K562 (cell line): Measurements from ENCODE around the gene ZC3H18. TPM values are rescaled to one million over a fixed set of nuclear protein-coding genes. Genes with fewer than 3 reads are reported as not detected.

Source experiments
- ATAC-seq: fragments of 200-7000 bp; cut with Tn5 transposase; 3 replicates; pipeline ENCODE4 v1.9.1; 2020; ENCODE audit warnings: moderate library complexity
- BruUV-seq: library from RNA; stranded (reverse); fragments of 400-500 nt; replicated peaks from 2 replicates; lab custom pipeline; 2021; lab: Mats Ljungman, UMichigan
- CTCF ChIA-PET: fragments of 300-600 bp; formaldehyde crosslinking; extraction: SDS; loops from one replicate; lab custom pipeline; 2021; ENCODE audit warnings: low intra/inter-chr PET ratio; lab: Yijun Ruan, JAX
- POLR2A ChIA-PET: fragments of 300-600, 350-650 bp; sonication (Branson Sonifier 250); formaldehyde crosslinking; extraction: SDS; loops from one replicate; lab custom pipeline; 2021; ENCODE audit warnings: antibody characterized with exemption, inconsistent platforms; lab: Yijun Ruan, JAX
- DNase-seq, 4 experiments: peaks; one replicate each; pipeline versions ENCODE4 v3.0.0 to v3.0.0-alpha.2; 2011 to 2018; ENCODE audit warnings: low spot score in 3 of 4, mixed read lengths in 3 of 4; ENCODE audit errors: extremely low read depth in 1 of 4
- FAIRE-seq: peaks from 2 replicates; lab custom pipeline; 2011; peaks lifted over from hg19 to GRCh38; lab: Jason Lieb, UNC
- H2AFZ ChIP-seq: 2 replicates; pipeline ENCODE4 v1.6.0; 2011; ENCODE audit warnings: low read depth, low read length, control low read depth, inconsistent platforms
- H3K27ac ChIP-seq: fragments of 200-600 bp; 3 replicates; pipeline ENCODE4 v1.8.0; 2011; ENCODE audit warnings: low read depth, mild to moderate bottlenecking, control low read depth, inconsistent platforms, low read length, moderate library complexity, mixed read lengths; ENCODE audit errors: extremely low read depth
- H3K27me3 ChIP-seq, 2 experiments: fragments of 300-600 bp in 1 of 2; 2 replicates in 1 of 2; 3 replicates in 1 of 2; pipeline versions ENCODE4 v1.6.0 to v1.8.0; 2011; ENCODE audit warnings: inconsistent platforms in 2 of 2, low read length in 2 of 2, mild to moderate bottlenecking in 1 of 2, mixed read lengths in 1 of 2, moderate library complexity in 1 of 2; ENCODE audit not compliant: control insufficient read depth in 2 of 2, insufficient read depth in 2 of 2
- H3K36me3 ChIP-seq: fragments of 300-600 bp; 3 replicates; pipeline ENCODE4 v1.8.0; 2011; ENCODE audit warnings: mild to moderate bottlenecking, low read length, inconsistent platforms; ENCODE audit not compliant: control insufficient read depth, insufficient read depth
- H3K4me1 ChIP-seq, 2 experiments: fragments of 200-600 bp in 1 of 2; replicated peaks in 1 of 2; 2 replicates in 1 of 2; 3 replicates in 1 of 2; pipeline versions ENCODE4 v1.5.1 to v1.8.0; 2011; ENCODE audit warnings: inconsistent platforms in 2 of 2, low read length in 2 of 2, mild to moderate bottlenecking in 1 of 2, mixed read lengths in 1 of 2, moderate library complexity in 1 of 2; ENCODE audit not compliant: control insufficient read depth in 2 of 2, insufficient read depth in 2 of 2
- H3K4me2 ChIP-seq: 2 replicates; pipeline ENCODE4 v1.6.1; 2011; ENCODE audit warnings: low read length, control low read depth, inconsistent platforms, mixed read lengths; ENCODE audit not compliant: insufficient read depth
- H3K4me3 ChIP-seq: fragments of 200-600 bp; sonication (generic), shearing (Covaris generic); 2 replicates; pipeline ENCODE4 v1.5.1; 2016; ENCODE audit warnings: control low read depth, inconsistent platforms
- H3K79me2 ChIP-seq: fragments of 200-600 bp; 3 replicates; pipeline ENCODE4 v1.8.0; 2011; ENCODE audit warnings: low read length, inconsistent platforms; ENCODE audit not compliant: control insufficient read depth, insufficient read depth
- H3K9ac ChIP-seq, 2 experiments: 2 replicates each; pipeline versions ENCODE4 v1.6.0 to v1.6.1; 2011; ENCODE audit warnings: low read depth in 2 of 2, low read length in 2 of 2, control low read depth in 1 of 2, inconsistent platforms in 1 of 2, mild to moderate bottlenecking in 1 of 2, mixed read lengths in 1 of 2; ENCODE audit not compliant: insufficient read depth in 1 of 2
- H3K9me1 ChIP-seq: one replicate; pipeline ENCODE4 v1.6.0; 2011; ENCODE audit warnings: inconsistent platforms, mild to moderate bottlenecking, low read length, moderate library complexity; ENCODE audit not compliant: control insufficient read depth, insufficient read depth
- H3K9me3 ChIP-seq: replicated peaks from 2 replicates; pipeline ENCODE4 v1.5.1; 2011; ENCODE audit warnings: low read depth, low read length, inconsistent platforms; ENCODE audit not compliant: control insufficient read depth, insufficient read depth
- H4K20me1 ChIP-seq: replicated peaks from 2 replicates; pipeline ENCODE4 v1.6.1; 2011; ENCODE audit warnings: low read length, inconsistent platforms, mixed read lengths; ENCODE audit not compliant: control insufficient read depth, insufficient read depth
- CREM ChIP-seq: IDR thresholded peaks from 2 replicates; pipeline ENCODE4 v1.6.1; 2014; ENCODE audit warnings: antibody characterized with exemption, low read depth
- CTCF ChIP-seq, 3 experiments: IDR thresholded peaks in 2 of 3; conservative IDR thresholded peaks in 1 of 3; 2 replicates each; pipeline ENCODE4 v1.5.1; 2011 to 2012; ENCODE audit warnings: low read length in 3 of 3, mild to moderate bottlenecking in 3 of 3, control low read depth in 2 of 3, improper control_type of control experiment in 1 of 3, inconsistent platforms in 1 of 3, low read depth in 1 of 3, mixed read lengths in 1 of 3, moderate library complexity in 1 of 3; ENCODE audit not compliant: insufficient read depth in 2 of 3
- DDX20 ChIP-seq: fragments of 450-650 bp; IDR thresholded peaks from 2 replicates; pipeline ENCODE4 v1.6.1; 2016; ENCODE audit warnings: missing genetic modification characterization, low read depth, mild to moderate bottlenecking, missing compliant biosample characterization, moderate library complexity
- HMBOX1 ChIP-seq: sonication (generic); IDR thresholded peaks from 2 replicates; pipeline ENCODE4 v1.6.1; 2016
- HMG20A ChIP-seq: fragments of 450-650 bp; formaldehyde crosslinking; conservative IDR thresholded peaks from 2 replicates; pipeline ENCODE4 v1.4.0; 2020; ENCODE audit warnings: mild to moderate bottlenecking, mixed read lengths
- KDM2B ChIP-seq: fragments of 250-450 bp; sonication (Bioruptor Pico); IDR thresholded peaks from 2 replicates; pipeline ENCODE4 v1.8.0; 2021; ENCODE audit warnings: mild to moderate bottlenecking, moderate library complexity
- MEIS2 ChIP-seq: fragments of 450-650 bp; IDR thresholded peaks from 2 replicates; pipeline ENCODE4 v1.6.1; 2014; ENCODE audit warnings: mild to moderate bottlenecking; ENCODE audit not compliant: partially characterized antibody
- NFATC3 ChIP-seq: fragments of 450-650 bp; IDR thresholded peaks from 2 replicates; pipeline ENCODE4 v1.6.1; 2017; ENCODE audit warnings: mild to moderate bottlenecking
- NKRF ChIP-seq: fragments of 450-650 bp; IDR thresholded peaks from 2 replicates; pipeline ENCODE4 v1.6.1; 2016; ENCODE audit warnings: borderline replicate concordance
- PREB ChIP-seq: sonication (generic); formaldehyde crosslinking; IDR thresholded peaks from 2 replicates; pipeline ENCODE4 v1.8.1; 2023; ENCODE audit warnings: mild to moderate bottlenecking, missing genetic modification reagents
- RAD21 ChIP-seq, 2 experiments: fragments of 250-450 bp in 1 of 2; fragments of 450-650 bp in 1 of 2; sonication (Bioruptor Pico) in 1 of 2; formaldehyde crosslinking in 1 of 2; IDR thresholded peaks in 1 of 2; conservative IDR thresholded peaks in 1 of 2; 2 replicates each; pipeline versions ENCODE4 v1.4.0 to v1.8.0; 2020 to 2022; ENCODE audit warnings: mild to moderate bottlenecking in 2 of 2, moderate library complexity in 1 of 2
- STAT5A ChIP-seq: IDR thresholded peaks from 2 replicates; pipeline ENCODE4 v1.6.1; 2012; ENCODE audit warnings: low read length, inconsistent platforms, borderline replicate concordance
- XRCC3 ChIP-seq: fragments of 450-650 bp; IDR thresholded peaks from 2 replicates; pipeline ENCODE4 v1.6.1; 2017; ENCODE audit warnings: mild to moderate bottlenecking, moderate library complexity
- ZBTB33 ChIP-seq: sonication (generic); formaldehyde crosslinking; IDR thresholded peaks from 2 replicates; pipeline ENCODE4 v1.8.1; 2023; ENCODE audit warnings: mild to moderate bottlenecking, missing genetic modification reagents
- ZEB2 ChIP-seq: fragments of 450-650 bp; IDR thresholded peaks from 2 replicates; pipeline ENCODE4 v1.6.1; 2016
- WGBS: fragments of 100-300 bp; shearing (Covaris generic); methylation state at CpG from one replicate; pipeline ENCODE4 v1.1.6; 2016; ENCODE audit warnings: low coverage, mixed read lengths; ENCODE audit not compliant: insufficient coverage; ENCODE audit errors: missing lambda C conversion rate; 5-methylcytosine and 5-hydroxymethylcytosine counted together
- in situ Hi-C: fragments of 300-500 bp; cut with MboI; formaldehyde crosslinking; loops from 4 replicates; pipeline ENCODE4 v1.15.0; 2018; ENCODE audit warnings: inconsistent platforms, mixed read lengths
- intact Hi-C: fragments of 100-400 bp; cut with micrococcal nuclease; formaldehyde crosslinking; loops from 2 replicates; pipeline ENCODE4 v1.14.2; 2022
- polyA plus RNA-seq, 8 experiments: library from polyadenylated mRNA; depleted of rRNA in 4 of 8; stranded (reverse) in 5 of 8; unstranded in 3 of 8; fragments of >200 nt; fragmentation: Nextera tagmentation in 2 of 8; fragmentation: Illumina TruSeq in 1 of 8; extraction: Ambion mirVana in 2 of 8; extraction: Trizol in 1 of 8; gene quantifications; 2 replicates each; pipeline versions ENCODE4 v1.2.1 to v1.2.3, GENCODE V29; 2011 to 2014; ENCODE audit warnings: inconsistent platforms in 1 of 8, missing spikeins in 1 of 8
- total RNA-seq, 7 experiments: library from RNA; depleted of rRNA in 6 of 7; stranded (reverse); fragments of >200 nt in 6 of 7; fragmentation: Illumina TruSeq in 2 of 7; extraction: Trizol in 2 of 7; gene quantifications; 2 replicates each; pipeline versions ENCODE4 v1.2.1 to v1.2.3, GENCODE V29; 2011 to 2021; ENCODE audit warnings: low replicate concordance in 1 of 7

The ZC3H18 gene
- total and polyA plus RNA-seq, 9 of the 15 experiments (the other 6 are each of a cell fraction or from before 2014, with no cell fraction given), result 1.7 to 88.7 (median 26.9) TPM

- DNase-seq, result peak; percentile 51 to 67 (median 58)
- Histone ChIP-seq H2AFZ (no peak overlapping the region), H3K4me2 (no peak overlapping the region), H3K9me1 (peaks cover 11% of the 10 kb centered on the region), H3K4me1 (peaks cover 19 to 34% of the 10 kb centered on the region in 2 experiments; a peak in 4 of 5 replicates), H3K36me3 (peaks cover 87% of the 10 kb centered on the region), H3K79me2 (peaks cover 37% of the 10 kb centered on the region), H3K9me3 (no peaks in the 10 kb centered on the region), H3K27me3 (no peaks in the 10 kb centered on the region), H3K9ac (no peak overlapping the region), H3K4me3 (no peak overlapping the region), H3K27ac (no peak overlapping the region), H4K20me1 (peaks cover 26% of the 10 kb centered on the region; the same call in 1 of the 2 replicates)
- in situ Hi-C loops (no loop called here), intact Hi-C loops (no loop called here)
- POLR2A ChIA-PET, result interaction anchor here (0.8 kb wide), 1 partner anchor 12 kb away, joined by 4 read pairs; no protein-coding TSS in a partner anchor
- WGBS, result 49% methylated on average over 10 of the region's 10 CpGs
- CTCF ChIA-PET, result no interaction called here
- BruUV-seq, result no TSS peak
- FAIRE-seq, result peak; percentile 51
- ATAC-seq, result peak; percentile 34; the same call in 2 of the 3 replicates
- peak; percentile 64 for TF ChIP-seq MEIS2
- peak; percentile 22 to 57 (median 39); a peak in 3 of 6 replicates for TF ChIP-seq CTCF (IDR thresholded peaks at IDR 0.05 in 2 of 3, conservative IDR thresholded peaks at IDR 0.05 in 1 of 3; ENCODE audit: insufficient read depth in 2 of 3, low read depth in 1 of 3, low read length in 3 of 3)
- no peak for TF ChIP-seq XRCC3
- no peak for TF ChIP-seq HMBOX1
- no peak for TF ChIP-seq HMG20A (CRISPR knock-in tag)
- TF ChIP-seq ZEB2, result no peak
- TF ChIP-seq KDM2B (CRISPR knock-in tag), result no peak
- peak in 1 of 2 experiments; percentile 48; a peak in 2 of 4 replicates for TF ChIP-seq RAD21 (CRISPR knock-in tag; conservative IDR thresholded peaks at IDR 0.05 in 1 of 2, IDR thresholded peaks at IDR 0.05 in 1 of 2)
- TF ChIP-seq ZBTB33 (CRISPR knock-in tag), result peak; percentile 100
- peak; percentile 38; the same call in 1 of the 2 replicates for TF ChIP-seq CREM
- no peak for TF ChIP-seq NKRF
- TF ChIP-seq PREB (CRISPR knock-in tag), result no peak
- no peak for TF ChIP-seq STAT5A
- TF ChIP-seq DDX20 (tag), result no peak
- no peak for TF ChIP-seq NFATC3
These were observed 43.1 kb downstream of the ZC3H18 start for GRCh38 chr16:88613293-88613692.
